Left renal pelvis (tissue), 4 donors: Measurements from ENCODE around the gene ITPR3. TPM values are rescaled to one million over a fixed set of nuclear protein-coding genes. Genes with fewer than 3 reads are reported as not detected.

ENCODE experiments used
- DNase-seq, 4 donors: peaks; one replicate each; pipeline ENCODE4 v3.0.0-alpha.2; 2013; ENCODE audit warnings: low read depth in 4 of 4, low spot score in 3 of 4
- polyA plus RNA-seq, 4 donors: library from polyadenylated mRNA; unstranded; fragments of 120-200 nt; gene quantifications; one replicate each; pipeline ENCODE4 v1.2.1, GENCODE V29; 2013; ENCODE audit not compliant: insufficient read length in 4 of 4

ITPR3 gene
- polyA plus RNA-seq, 4 donors, result 7.5 to 17.0 (median 9.0) TPM

DNA sequence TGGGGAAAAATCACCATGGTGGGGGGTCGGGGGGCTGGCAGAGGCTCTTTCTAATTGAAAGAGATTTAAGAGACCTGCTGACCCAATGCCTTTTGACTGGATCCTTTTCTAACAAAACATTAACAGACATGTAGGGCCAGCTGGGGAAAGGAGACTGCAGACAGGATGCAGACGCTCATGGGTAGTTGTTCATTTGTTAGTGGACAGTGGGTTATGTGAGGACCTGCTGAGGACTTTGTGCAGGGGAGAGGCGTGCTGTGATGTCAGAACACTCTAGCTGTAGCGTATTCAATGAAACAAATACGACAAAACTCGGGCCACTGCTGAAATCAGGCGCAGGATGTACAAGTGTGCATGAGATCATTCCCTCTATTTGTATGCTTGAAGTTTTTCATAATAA lies 124.4 kb downstream of the ITPR3 start:
- no peak for DNase-seq

Other genes starting within 250 kb of the ITPR3 start
- 10 to 100 TPM; 35.0 to 47.3 (median 37.7) TPM for gene KIFC1, start 229.5 kb upstream of the ITPR3 start, polyA plus RNA-seq
- gene PHF1, start 210.3 kb upstream of the ITPR3 start, polyA plus RNA-seq, result 10 to 100 TPM; 65.4 to 87.7 (median 73.4) TPM
- 100 to 1,000 TPM; 150 to 250 (median 226) TPM for gene CUTA, start 203.2 kb upstream of the ITPR3 start, polyA plus RNA-seq
- 10 to 100 TPM; 20.9 to 42.3 (median 33.1) TPM for gene SYNGAP1, start 201.3 kb upstream of the ITPR3 start, polyA plus RNA-seq
- 10 to 100 TPM in 3 of 4 donors, 1 to 10 TPM in 1; 9.2 to 17.6 (median 14.2) TPM for gene ZBTB9, start 166.7 kb upstream of the ITPR3 start, polyA plus RNA-seq
- gene BAK1, start 41.0 kb upstream of the ITPR3 start, polyA plus RNA-seq, result 10 to 100 TPM; 13.5 to 23.7 (median 21.8) TPM
- 10 to 100 TPM; 48.3 to 76.5 (median 60.8) TPM for gene UQCC2, start 90.4 kb downstream of the ITPR3 start, polyA plus RNA-seq
- 1 to 10 TPM in 2 of 4 donors, under 1 TPM in 2; 0.72 to 2.0 (median 1.1) TPM for gene IP6K3, start 125.6 kb downstream of the ITPR3 start, polyA plus RNA-seq
- gene LEMD2, start 167.8 kb downstream of the ITPR3 start, polyA plus RNA-seq, result 10 to 100 TPM; 59.2 to 77.7 (median 65.9) TPM
- gene MLN, start 182.7 kb downstream of the ITPR3 start, polyA plus RNA-seq, result 1 to 10 TPM in 2 of 4 donors, under 1 TPM in 1, not detected in 1; 0.53 to 2.4 (median 1.3) TPM